NCI-H2196 treated with DMSO at 0.1 percent for 48 hours (cell line): ENCODE results near the gene NOA1.

Source experiments
- DNase-seq: peaks from one replicate; lab custom pipeline; 2025; ENCODE audit not compliant: unreplicated experiment; lab: John Stamatoyannopoulos, UW

The NOA1 gene

DNA sequence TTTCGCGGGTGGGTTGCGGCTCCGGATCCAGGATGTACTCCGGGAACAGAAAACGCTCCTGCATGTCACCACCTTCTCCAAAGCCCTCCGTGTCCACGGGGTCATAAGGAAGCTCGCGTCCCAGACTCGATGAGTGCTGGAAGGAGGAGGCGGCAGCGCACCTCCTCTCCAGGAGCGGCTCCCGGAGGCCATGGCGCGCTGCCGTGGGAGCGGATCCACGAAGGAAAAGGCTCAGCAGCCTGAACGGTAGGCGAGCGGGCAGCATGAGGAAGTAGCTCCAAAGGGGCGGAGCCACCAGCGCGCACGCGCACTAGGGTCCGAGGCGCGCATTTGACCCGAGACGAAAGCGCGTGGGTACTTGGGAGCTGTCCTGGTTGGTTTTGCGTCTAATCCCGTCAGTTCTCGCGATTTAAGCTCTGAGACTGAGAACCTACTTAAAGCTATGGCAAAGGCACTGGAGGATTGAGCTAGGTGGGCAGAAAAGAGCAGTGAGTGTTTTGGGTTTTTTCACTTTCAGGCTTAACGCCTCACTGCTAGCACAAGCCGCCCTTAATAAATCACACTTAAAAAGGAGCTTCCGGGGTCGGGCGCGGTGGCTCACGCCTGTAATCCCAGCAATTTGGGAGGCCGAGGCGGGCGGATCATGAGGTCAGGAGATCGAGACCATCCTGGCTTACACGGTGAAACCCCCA is at the start of gene NOA1:
Gene NOA1, minus strand, starts transcription at position 286 of the 692 bp plus-strand sequence. Its CDS starts 21 bp downstream, at position 265.
- DNase-seq = peak; percentile 67

DNA sequence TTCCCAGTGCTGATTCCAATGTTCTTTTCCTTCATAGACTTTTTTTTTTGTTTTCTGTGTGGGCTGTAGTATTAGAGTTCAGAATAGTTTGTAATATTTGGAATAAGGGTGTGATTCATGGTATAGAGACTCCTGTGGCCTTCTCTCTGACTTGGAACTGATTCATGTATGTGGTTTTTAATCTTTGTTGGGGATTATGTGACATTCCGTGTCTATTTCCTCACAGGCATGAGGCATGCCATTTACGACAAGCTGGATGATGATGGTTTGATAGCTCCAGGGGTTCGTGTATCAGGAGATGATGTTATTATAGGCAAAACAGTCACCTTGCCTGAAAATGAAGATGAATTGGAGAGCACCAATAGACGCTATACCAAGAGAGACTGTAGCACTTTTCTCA is 45.7 kb upstream of the NOA1 start:
- no peak for DNase-seq

GRCh38 chr4:57020467-57021101 is 43.2 kb upstream of the NOA1 start:
- DNase-seq = no peak

GRCh38 chr4:57018980-57019379 is 41.6 kb upstream of the NOA1 start:
- no peak for DNase-seq

DNA sequence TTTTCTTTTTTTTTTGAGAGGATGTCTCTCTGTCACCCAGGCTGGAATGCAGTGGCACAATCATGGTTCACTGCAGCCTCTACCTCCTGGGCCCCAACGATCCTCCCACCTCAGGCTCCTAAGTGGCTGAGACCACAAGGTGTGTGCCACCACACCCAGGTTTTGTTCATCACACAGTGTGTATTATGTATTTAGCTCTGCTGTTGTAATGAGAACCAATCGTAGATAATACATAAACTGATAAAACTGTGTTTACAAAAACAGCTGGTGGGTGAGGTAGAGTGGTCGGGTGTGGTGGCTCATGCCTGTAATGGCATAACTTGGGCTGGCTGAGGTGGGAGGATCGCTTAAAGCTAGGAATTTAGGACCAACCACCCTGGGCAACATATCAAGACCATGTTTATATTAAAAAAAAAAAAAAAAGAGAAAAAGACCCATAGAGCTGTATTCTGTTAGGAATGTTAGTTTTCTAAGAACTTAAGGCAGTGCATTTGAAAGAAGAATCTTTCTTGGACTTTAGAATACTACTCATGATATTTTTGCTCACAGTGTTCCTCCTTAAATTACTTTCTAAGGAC is 36.2 kb upstream of the NOA1 start:
- no peak for DNase-seq

DNA sequence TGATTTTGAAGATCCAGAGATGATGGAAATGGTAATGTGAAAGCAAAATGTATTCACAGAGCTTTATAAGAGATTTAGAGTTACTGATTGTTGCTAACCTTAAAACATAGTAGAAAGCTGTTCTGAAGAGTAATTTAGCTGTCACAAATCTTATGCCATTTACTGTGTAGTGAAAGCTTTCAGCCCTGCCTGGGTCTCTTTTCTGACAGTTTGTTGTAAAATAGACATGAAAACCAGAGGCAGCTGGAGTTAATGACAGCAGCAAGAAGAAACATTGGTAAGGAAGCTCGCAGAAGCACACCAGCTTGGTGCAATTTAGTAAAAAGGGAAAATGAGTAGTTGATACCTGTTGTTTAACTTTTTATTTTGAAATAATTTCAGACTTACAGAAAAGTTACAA is 22.3 kb upstream of the NOA1 start:
- DNase-seq = no peak

- DNase-seq = peak; percentile 27
These were observed 18.1 kb upstream of the NOA1 start for GRCh38 chr4:56995525-56995924.

- DNase-seq = no peak
These were observed 12.9 kb upstream of the NOA1 start for GRCh38 chr4:56990109-56990905.

DNA sequence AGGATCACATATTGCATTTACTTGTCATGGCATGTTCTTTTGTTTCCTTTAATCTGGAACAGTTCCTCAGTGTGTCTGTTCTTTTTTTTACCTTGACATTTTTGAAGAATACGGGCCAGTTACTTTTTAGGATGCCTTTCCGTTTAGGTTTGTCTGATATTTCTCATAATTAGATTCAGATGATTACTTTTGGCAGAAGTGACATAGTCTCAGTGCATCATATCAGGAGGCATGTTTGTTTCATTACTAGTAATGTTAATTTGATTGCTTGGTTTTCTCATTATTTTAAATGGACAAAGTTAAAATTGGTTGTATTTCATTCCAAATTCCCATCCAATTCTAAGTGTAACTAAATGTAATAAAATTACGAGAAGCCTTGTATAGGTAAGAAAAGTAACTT is 9.5 kb upstream of the NOA1 start:
- DNase-seq = no peak

DNA sequence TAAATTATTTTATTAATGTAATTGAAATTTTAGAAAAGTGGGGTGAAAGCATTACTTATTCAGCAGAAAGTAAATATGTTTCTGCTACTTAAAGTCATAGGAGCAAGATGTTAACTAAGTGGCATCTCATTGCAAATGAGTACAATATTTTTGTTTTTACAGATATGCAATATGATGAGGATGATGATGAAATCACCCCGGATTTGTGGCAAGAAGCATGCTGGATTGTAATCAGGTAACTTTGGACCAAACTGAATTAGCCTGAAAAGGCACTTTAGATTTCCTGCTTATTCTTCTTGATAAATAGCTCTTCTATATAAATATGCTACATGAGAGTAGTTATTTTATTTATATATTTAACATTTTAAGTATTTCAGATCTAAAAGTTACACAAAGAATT is 8.8 kb upstream of the NOA1 start:
- DNase-seq = no peak

- DNase-seq = no peak
These were observed 4.4 kb upstream of the NOA1 start for GRCh38 chr4:56981795-56982201.

- no peak for DNase-seq
These were observed 2.1 kb upstream of the NOA1 start for GRCh38 chr4:56979421-56980072.

GRCh38 chr4:56978750-56979303 is 1.4 kb upstream of the NOA1 start, which contains the start of gene POLR2B:
TSS of gene POLR2B (plus strand) at chr4:56978896. CDS start at chr4:56978986, 90 bp downstream.
- DNase-seq = peak; percentile 55

DNA sequence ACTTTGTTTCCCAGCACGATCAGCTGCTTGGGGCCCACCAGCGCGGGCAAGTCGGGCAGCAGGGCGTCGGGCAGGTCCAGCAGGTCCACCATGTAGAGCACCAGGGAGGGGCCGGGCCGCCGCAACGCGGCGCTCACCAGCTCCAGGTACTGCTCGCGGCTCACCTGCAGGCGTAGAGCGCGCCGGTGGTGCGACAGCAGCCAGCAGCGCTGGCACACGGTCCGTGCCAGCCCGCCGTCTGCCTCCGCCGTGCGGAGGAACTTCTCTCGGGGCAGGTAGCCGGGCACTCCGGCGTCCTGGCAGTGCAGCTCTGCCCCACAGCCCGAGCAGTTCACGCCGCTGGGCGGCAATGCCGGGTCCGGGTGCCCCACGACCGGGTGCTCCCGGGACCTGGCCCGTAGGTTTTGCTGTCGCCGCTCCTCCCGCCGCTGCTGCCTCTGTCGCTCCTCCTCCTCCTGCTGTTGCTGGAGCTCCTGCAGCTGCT is 527 bp downstream of the NOA1 start:
- DNase-seq = no peak

DNA sequence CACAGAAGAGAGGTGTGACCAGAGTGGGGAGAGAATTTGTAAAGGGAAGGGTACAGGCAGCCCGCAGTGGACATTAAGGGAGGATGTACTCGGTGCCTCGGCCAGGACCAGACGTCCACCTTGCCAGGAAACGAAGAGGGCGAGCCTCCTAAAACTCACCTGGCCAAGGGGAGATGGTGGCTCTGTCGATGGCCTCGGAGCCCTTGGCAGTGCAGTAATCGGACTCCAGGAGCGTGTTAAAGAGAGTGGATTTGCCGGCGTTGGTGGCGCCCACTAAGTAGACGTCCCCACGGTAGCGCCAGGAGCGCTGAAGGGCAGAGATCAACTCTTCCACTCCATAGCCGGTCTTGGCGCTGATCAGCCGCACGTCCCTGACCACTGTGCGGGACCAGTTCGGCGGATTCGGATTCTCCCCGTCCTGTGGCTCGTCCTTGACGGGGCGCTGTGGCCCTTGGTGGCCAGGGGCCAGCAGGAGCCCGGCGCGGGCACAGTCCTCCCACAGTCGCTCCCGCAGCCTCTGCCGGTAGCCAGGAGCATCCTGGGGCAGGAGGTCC is 1.0 kb downstream of the NOA1 start:
- no peak for DNase-seq

- DNase-seq = no peak
These were observed 4.1 kb downstream of the NOA1 start for GRCh38 chr4:56973336-56973735.

DNA sequence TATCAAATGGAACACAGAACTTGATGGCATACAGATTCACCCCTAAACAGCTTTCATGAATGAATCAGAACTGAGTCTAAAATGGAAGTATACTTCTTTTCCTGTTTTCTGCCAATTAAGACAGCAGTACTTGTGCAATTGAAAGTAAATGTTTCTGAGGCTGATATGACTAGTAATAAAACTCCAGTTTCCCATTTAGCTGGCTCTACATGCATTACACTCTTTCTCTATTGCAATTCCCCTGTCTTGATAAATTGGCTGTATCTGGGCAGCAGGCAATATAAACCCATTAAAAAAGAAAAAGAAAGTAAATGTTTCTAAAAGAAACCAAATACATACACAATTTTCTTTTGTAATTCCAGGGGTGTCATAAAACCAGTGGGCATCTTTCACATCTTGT is 4.6 kb downstream of the NOA1 start:
- DNase-seq = no peak

- DNase-seq = no peak
These were observed 5.0 kb downstream of the NOA1 start for GRCh38 chr4:56972389-56972788.

GRCh38 chr4:56971383-56971782 is 6.0 kb downstream of the NOA1 start:
- no peak for DNase-seq

DNA sequence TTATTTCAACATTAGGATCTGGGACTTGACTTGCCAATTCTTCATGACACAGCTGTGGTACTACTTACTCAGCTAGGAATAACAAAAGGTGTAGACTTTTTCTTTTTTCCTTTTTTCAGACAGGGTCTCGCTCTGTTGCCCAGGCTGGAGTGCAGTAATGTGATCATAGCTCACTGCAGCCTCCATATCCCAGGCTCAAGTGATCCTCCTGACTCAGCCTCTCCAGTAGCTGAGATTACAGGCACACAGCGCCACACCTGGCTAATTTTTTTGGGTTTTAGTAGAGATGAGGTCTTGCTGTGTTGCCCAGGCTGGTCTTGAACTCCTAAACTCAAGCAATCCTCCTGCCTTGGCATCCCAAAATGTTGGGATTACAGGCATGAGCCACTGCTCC is 16.3 kb downstream of the NOA1 start:
- no peak for DNase-seq
